A549 treated with Hydrocortisone at 1 μM for 4 hours (cell line): ENCODE measurements around the gene DACH1. TPM values are rescaled to one million over a fixed set of nuclear protein-coding genes. Genes with fewer than 3 reads are reported as not detected.

Experiments
- total RNA-seq: library from RNA; stranded (reverse); fragments of 200-300 nt; extraction: Qiagen RNA extraction; gene quantifications from 5 replicates; pipeline ENCODE4 v1.2.3, GENCODE V29; 2022

DACH1 gene
- not detected in 5 replicates for total RNA-seq

DNA sequence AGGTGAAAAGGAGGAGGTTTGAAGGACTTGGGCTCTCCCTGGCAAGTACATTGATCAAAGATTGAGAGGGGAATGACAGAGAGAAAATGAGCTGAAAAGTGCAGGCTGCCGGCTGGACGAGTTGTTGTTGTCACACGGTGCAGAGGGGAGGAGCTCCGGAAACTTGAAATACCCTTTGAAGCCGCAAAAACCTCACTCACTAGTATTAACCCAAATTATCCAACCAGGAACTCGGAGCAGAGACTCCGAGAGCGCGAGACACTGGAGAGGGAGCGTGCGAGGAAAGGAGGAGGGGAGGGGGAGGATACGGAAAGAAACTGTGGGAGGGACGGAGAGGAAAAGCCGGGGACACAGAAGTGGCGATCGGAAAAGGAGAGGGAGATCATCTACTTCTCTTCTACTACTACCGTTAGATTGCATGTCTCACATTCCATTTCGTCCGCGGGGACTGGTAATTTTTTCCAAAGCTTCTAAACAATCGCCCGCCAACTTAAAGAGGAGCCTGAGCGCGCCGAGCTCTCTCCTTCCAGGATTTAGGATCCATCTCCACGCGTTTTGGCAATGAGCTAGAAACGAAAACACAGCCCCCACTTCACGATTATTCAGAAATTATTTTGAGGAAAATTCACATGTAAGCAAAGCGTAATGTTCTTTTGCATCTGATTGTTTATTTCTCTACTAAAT is at the start of gene DACH1:
Gene DACH1 (minus strand): TSS at position 74 of the 684 bp plus-strand sequence.

